ENCODE results near the gene SDR9C7. TPM values are rescaled to one million over a fixed set of nuclear protein-coding genes. Genes with fewer than 3 reads are reported as not detected.

SDR9C7 gene
- total RNA-seq, 6 experiments from 2014 or later = not detected

DNA sequence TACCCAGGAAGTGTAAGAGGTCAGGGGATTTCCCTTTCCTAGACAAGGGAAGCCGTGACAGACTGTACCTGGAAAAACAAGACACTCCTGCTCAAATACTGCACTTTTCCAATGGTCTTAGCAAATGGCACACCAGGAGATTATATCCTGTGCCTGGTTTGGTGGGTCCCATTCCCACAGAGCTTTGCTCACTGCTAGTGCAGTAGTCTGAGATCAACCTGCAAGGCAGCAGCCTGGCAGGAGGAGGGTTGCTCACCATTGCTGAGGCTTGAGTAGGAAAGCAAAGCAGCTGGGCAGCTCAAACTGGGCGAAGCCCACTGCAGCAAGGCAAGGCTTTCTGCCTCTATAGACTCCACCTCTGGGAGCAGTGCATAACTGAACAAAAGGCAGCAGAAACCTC is 24.2 kb upstream of the SDR9C7 start:
- no peaks in the 10 kb centered on the region for H3K36me3 Mint-ChIP-seq (ENCODE audit: low read depth)
- no peak overlapping the region for H3K4me3 Mint-ChIP-seq
- peaks cover 43% of the 10 kb centered on the region for H3K27me3 Mint-ChIP-seq (ENCODE audit: insufficient read depth)
- TF ChIP-seq, protein P1, sequence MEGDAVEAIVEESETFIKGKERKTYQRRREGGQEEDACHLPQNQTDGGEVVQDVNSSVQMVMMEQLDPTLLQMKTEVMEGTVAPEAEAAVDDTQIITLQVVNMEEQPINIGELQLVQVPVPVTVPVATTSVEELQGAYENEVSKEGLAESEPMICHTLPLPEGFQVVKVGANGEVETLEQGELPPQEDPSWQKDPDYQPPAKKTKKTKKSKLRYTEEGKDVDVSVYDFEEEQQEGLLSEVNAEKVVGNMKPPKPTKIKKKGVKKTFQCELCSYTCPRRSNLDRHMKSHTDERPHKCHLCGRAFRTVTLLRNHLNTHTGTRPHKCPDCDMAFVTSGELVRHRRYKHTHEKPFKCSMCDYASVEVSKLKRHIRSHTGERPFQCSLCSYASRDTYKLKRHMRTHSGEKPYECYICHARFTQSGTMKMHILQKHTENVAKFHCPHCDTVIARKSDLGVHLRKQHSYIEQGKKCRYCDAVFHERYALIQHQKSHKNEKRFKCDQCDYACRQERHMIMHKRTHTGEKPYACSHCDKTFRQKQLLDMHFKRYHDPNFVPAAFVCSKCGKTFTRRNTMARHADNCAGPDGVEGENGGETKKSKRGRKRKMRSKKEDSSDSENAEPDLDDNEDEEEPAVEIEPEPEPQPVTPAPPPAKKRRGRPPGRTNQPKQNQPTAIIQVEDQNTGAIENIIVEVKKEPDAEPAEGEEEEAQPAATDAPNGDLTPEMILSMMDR (IDR thresholded peaks at IDR 0.05) = no peak
- H3K4me1 Mint-ChIP-seq (ENCODE audit: low read depth) = no peaks in the 10 kb centered on the region
- no peaks in the 10 kb centered on the region; the same call in 1 of the 2 replicates for H3K9me3 Mint-ChIP-seq
- H3K27ac Mint-ChIP-seq = no peak overlapping the region
- DNase-seq = no peak

DNA sequence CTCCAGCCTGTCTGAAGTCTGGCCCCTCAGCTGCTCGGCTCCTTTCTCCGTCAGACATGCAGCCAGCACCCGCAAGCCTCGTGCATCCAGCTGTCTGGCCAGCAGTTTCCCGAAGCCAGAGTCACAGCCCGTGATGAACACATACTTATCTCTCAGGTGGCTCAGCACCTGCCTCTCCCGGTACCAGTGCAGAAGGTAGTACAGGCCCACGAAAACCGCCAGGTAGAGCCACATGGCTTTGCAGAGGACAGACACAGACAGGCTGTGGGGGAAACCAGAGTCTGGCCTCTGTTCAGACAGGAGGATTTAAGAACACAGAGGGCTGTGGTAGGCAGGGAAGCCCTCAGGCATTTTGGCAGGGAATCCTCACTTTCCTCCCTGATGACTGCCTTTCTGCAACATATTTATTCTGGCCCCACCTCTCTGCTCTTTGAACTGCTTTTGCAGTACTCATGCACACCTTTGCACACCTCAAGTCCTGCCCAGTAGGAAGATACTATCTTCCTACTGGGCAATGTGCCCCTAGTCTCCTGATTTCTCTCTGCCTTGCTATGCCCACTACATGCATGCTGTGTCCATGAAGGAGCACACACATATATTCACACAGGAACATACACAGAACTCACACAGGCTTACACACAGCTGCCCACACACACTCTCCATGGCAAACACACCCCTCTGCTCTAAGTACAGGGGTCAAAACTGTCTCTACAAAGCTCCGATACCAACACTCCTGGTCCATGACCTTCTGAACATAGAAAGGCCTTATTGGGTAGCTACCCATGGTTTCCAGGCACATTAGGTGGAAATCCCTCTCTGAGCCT is 23.2 kb upstream of the SDR9C7 start, which contains the start of gene RDH16:
RDH16 (minus strand) TSS at position 380 of the 824 bp plus-strand sequence; CDS start at position 234, 146 bp downstream.
- Mint-ChIP-seq H3K27me3 (ENCODE audit: insufficient read depth) (peaks cover 53% of the 10 kb centered on the region), H3K4me3 (no peak within 1 kb of the TSS)

DNA sequence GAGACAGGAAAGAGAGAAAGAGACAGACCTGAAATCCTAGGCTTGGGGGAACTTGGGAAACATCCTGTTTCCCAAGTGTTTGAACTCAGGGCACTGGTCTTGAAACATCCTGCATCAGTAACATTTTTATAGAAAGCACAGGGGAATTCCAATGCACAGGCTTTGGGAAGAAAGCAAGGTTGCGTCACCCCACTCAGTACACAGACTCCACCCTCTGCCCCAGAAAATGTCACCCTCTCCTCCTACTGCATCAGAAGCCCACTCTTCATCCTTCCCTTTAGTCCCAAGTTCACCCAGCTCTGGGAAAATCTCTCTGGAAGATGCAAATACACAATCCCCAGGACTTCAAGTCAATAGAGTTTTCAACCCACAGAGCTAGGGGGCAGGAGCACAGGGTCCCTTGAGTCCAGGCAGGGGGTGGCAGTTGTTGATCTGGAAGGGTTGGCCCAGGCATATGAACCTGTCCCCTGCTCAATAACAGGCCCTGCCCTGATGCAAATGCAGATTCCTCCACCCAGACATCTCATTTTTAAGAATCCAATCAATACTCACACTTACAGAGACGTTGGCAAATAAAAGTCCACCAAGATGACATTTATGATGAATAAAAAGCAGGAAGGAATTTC is 21.5 kb upstream of the SDR9C7 start:
- TF ChIP-seq, protein P1 (IDR thresholded peaks at IDR 0.05) = no peak
- Mint-ChIP-seq H3K27me3 (ENCODE audit: insufficient read depth) (peaks cover 64% of the 10 kb centered on the region), H3K4me1 (ENCODE audit: low read depth) (no peaks in the 10 kb centered on the region), H3K9me3 (no peaks in the 10 kb centered on the region), H3K36me3 (ENCODE audit: low read depth) (no peaks in the 10 kb centered on the region), H3K4me3 (no peak overlapping the region), H3K27ac (no peak overlapping the region)
- DNase-seq = no peak

More for the DNA sequence above, 23.2 kb upstream of the SDR9C7 start, which contains the start of gene RDH16:
- Mint-ChIP-seq H3K27ac (no peak within 1 kb of the TSS), H3K9me3 (no peaks in the 10 kb centered on the region), H3K4me1 (ENCODE audit: low read depth) (no peaks in the 10 kb centered on the region), H3K36me3 (ENCODE audit: low read depth) (no peaks in the 10 kb centered on the region)
- TF ChIP-seq, protein P1 (IDR thresholded peaks at IDR 0.05) = no peak
- no peak for DNase-seq

DNA sequence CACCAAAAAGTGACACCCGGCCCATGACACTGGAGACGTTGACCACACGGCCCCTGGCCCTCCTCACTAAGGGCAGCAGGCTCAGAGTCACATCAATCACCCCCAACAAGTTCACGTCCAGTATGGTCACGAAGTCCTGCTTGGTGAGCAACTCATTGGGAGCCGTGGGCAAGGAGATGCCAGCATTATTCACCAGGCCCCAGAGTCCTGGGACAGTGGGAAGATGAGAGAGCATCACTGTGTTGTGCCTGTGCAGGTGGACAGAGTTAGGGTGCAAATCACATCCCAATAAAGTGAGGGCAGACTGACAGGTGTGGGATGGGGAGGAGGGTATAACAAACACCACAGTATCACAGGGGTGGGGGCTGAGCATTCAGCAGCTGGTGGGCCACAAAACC is 20.7 kb upstream of the SDR9C7 start:
- no peak for DNase-seq
- H3K4me1 Mint-ChIP-seq (ENCODE audit: low read depth) = no peaks in the 10 kb centered on the region
- no peak overlapping the region for H3K4me3 Mint-ChIP-seq
- H3K36me3 Mint-ChIP-seq (ENCODE audit: low read depth) = no peaks in the 10 kb centered on the region
- H3K27ac Mint-ChIP-seq = no peak overlapping the region
- H3K9me3 Mint-ChIP-seq = no peaks in the 10 kb centered on the region
- TF ChIP-seq, protein P1 (IDR thresholded peaks at IDR 0.05) = no peak
- peaks cover 65% of the 10 kb centered on the region for H3K27me3 Mint-ChIP-seq (ENCODE audit: insufficient read depth)

DNA sequence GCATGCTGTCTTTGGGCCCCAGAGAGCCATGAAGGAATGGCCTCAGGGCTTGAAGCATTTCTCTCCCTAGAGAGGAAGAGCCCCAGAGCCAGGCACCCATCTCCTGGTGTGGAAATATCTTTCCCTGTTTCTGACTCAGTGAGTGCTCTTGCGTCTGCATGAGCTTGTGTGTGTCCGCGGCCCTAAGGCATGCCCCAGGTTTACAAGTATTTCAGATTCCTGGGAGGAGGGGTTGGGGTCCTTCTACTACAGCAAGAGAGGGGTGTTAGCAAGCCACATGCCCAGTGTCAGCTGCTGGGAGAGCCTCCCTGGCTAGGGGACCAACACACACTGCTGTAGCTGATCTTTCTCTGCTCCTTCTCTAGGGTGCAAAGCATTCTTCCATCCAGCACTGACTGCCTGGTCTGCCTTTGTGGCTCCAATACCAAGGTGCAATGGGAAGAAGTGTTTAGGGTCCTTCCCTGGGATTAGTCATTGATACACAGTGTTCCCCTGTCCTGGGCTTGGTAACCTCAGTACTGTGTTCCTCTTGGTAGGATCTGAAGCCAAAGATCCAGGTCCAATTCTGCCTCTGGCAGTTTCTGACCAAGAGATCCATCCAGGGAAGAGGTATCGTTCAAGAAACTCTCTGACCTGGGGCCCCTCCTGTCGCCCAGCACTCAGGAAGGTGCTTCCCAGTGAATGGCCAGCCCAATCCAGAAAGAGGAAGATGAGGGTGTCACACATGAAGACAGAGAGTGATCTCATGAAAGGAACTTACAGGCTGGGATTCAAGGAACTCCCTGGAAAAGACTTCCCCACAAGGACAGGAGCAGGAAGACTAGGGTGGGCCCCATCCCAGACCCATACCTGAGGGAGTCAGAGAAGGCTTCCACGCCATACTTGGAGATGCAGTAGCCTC is 20.1 kb upstream of the SDR9C7 start:
- no peaks in the 10 kb centered on the region for H3K9me3 Mint-ChIP-seq
- H3K27ac Mint-ChIP-seq = no peak overlapping the region
- peaks cover 62% of the 10 kb centered on the region for H3K27me3 Mint-ChIP-seq (ENCODE audit: insufficient read depth)
- no peak overlapping the region for H3K4me3 Mint-ChIP-seq
- H3K36me3 Mint-ChIP-seq (ENCODE audit: low read depth) = no peaks in the 10 kb centered on the region
- no peak for DNase-seq
- TF ChIP-seq, protein P1 (IDR thresholded peaks at IDR 0.05) = no peak
- no peaks in the 10 kb centered on the region for H3K4me1 Mint-ChIP-seq (ENCODE audit: low read depth)
